Activated CD8-positive, alpha-beta memory T cell treated with anti-CD3 and anti-CD28 coated beads, Interleukin-2, amount 50 U/mL, for 4 hours (primary cell): ENCODE measurements around the gene DDX49.
A peak's percentile ranks its signal among the peaks of the same experiment; 100 is the strongest.
"Not testable (repeated sequence)": the region's sequence is repeated elsewhere in the genome, so short reads cannot be mapped to it uniquely, and the experiment has no call there.

Experiments used
- DNase-seq: peaks from one replicate; pipeline ENCODE4 v3.0.0-alpha.2; 2020

The DDX49 gene

GRCh38 chr19:18943465-18943864, 23.9 kb downstream of the DDX49 start:
- DNase-seq, result no peak

- no peak for DNase-seq
Measured at GRCh38 chr19:18945297-18945696, 25.8 kb downstream of the DDX49 start.

- no peak for DNase-seq
Measured at GRCh38 chr19:18946335-18946734, 26.8 kb downstream of the DDX49 start.

GRCh38 chr19:18946918-18947317, 27.4 kb downstream of the DDX49 start:
- DNase-seq, result no peak

GRCh38 chr19:18948075-18948975, 28.8 kb downstream of the DDX49 start:
- no peak for DNase-seq

- DNase-seq, result no peak
Measured at GRCh38 chr19:18948976-18949356, 29.5 kb downstream of the DDX49 start.

- DNase-seq, result no peak
Measured at GRCh38 chr19:18949858-18950257, 30.3 kb downstream of the DDX49 start.

- DNase-seq, result no peak
Measured at GRCh38 chr19:18951721-18952281, 32.3 kb downstream of the DDX49 start.

- not testable (repeated sequence) for DNase-seq
Measured at GRCh38 chr19:18952364-18953003, 33.0 kb downstream of the DDX49 start.

- DNase-seq, result no peak
Measured at GRCh38 chr19:18954094-18954493, 34.6 kb downstream of the DDX49 start.

GRCh38 chr19:18955042-18955441, 35.5 kb downstream of the DDX49 start:
- DNase-seq, result no peak

GRCh38 chr19:18960370-18960769, 40.9 kb downstream of the DDX49 start:
- no peak for DNase-seq

GRCh38 chr19:18961767-18962620, 42.5 kb downstream of the DDX49 start:
- peak; percentile 18 for DNase-seq

- no peak for DNase-seq
Measured at GRCh38 chr19:18964121-18964520, 44.6 kb downstream of the DDX49 start.

- DNase-seq, result no peak
Measured at GRCh38 chr19:18966307-18966706, 46.8 kb downstream of the DDX49 start.

GRCh38 chr19:18967358-18968146, 48.0 kb downstream of the DDX49 start:
- DNase-seq, result no peak

GRCh38 chr19:18969931-18970659, 50.6 kb downstream of the DDX49 start:
- DNase-seq, result no peak

- DNase-seq, result no peak
Measured at GRCh38 chr19:18972301-18972811, 52.8 kb downstream of the DDX49 start.

GRCh38 chr19:18972851-18973250, 53.3 kb downstream of the DDX49 start:
- no peak for DNase-seq

GRCh38 chr19:18975011-18975410, 55.5 kb downstream of the DDX49 start:
- no peak for DNase-seq

GRCh38 chr19:18975869-18976268, 56.4 kb downstream of the DDX49 start:
- DNase-seq, result no peak
